Measurements from ENCODE around the gene FGF13.

- TF ChIP-seq ZNF302 (CRISPR knock-in tag; IDR thresholded peaks at IDR 0.05): no peak
- TF ChIP-seq HDAC2 (IDR thresholded peaks at IDR 0.05): no peak
- TF ChIP-seq POLR2A (IDR thresholded peaks at IDR 0.05; ENCODE audit: low read length): no peak
- TF ChIP-seq RARB (CRISPR knock-in tag; IDR thresholded peaks at IDR 0.05): no peak
- TF ChIP-seq CTCF (IDR thresholded peaks at IDR 0.05): no peak
- TF ChIP-seq EP300 (IDR thresholded peaks at IDR 0.05): no peak
- no peak for TF ChIP-seq EHMT2 (IDR thresholded peaks at IDR 0.05; ENCODE audit: low read depth)
- TF ChIP-seq HOXB13 (CRISPR knock-in tag; IDR thresholded peaks at IDR 0.05; ENCODE audit: low read depth): no peak
- TF ChIP-seq BCL3 (IDR thresholded peaks at IDR 0.05): no peak
Observed at GRCh38 chrX:138691186-138691585, 20.3 kb downstream of the FGF13 start.
